ENCODE results near the gene FSD1.
"Not testable (repeated sequence)": the region's sequence is repeated elsewhere in the genome, so short reads cannot be mapped to it uniquely, and the experiment has no call there.

FSD1 gene

GRCh38 chr19:4284974-4285373 lies 19.4 kb upstream of the FSD1 start:
- DNase-seq (ENCODE audit: low spot score) = no peak

- DNase-seq (ENCODE audit: low spot score) = not testable (repeated sequence)
These were observed 18.3 kb upstream of the FSD1 start for GRCh38 chr19:4286141-4286540.

DNA sequence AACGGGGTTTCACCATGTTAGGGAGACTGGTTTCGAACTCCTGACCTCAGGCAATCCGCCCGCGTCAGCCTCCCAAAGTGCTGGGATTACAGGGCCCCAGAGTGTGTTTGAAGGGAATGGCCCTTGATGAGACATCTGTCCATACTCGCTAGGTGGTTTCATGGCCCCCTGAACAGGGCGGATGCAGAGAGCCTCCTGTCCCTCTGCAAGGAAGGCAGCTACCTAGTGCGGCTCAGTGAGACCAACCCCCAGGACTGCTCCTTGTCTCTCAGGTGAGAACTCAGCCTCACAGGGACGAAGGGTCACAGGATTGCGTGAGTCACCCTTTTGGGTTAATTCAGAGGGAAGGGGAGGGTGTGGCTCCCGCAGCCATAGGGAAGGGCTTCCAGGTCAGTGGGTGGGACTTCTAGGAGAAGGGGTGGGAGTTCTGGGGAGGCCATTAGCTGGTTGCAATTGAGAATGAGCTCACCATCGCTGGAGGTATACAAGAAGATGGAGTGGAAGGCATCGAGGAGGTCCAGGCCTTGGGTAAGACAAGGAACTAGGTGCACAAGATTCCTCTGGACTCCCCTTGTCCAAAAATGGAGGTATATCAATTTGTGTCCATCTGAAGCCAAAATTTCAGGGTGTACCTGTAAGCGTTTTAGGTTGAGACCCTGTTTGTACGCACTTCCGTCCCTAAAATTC lies 16.2 kb upstream of the FSD1 start:
- DNase-seq (ENCODE audit: low spot score) = no peak

DNA sequence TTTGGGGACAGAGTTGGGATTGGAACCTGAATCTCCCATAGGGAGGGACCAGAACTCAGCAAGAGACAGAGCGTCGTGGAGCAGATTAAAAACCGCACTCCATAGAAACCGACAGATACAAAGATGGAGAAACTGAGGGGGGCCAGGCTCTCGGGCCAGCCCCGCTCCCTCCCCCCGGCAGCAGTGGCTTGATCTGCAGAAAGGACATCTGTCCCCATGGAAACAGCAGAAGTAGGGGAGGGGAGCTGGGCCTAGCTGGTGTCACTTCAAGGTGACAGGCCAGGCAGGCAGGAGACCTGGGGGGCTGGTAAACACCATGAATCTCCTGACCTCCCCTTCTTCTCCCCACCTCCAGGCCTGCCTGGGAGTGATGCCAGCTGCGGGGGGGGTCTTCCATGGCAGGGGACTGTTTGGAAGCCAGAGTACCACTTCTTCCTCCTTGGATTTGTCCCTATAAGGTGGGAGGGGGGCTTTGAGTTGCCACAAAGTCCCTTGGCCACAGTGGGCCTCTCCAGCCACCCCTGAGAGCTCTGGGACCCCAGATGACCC lies 13.1 kb upstream of the FSD1 start:
- no peak for DNase-seq (ENCODE audit: low spot score)

DNA sequence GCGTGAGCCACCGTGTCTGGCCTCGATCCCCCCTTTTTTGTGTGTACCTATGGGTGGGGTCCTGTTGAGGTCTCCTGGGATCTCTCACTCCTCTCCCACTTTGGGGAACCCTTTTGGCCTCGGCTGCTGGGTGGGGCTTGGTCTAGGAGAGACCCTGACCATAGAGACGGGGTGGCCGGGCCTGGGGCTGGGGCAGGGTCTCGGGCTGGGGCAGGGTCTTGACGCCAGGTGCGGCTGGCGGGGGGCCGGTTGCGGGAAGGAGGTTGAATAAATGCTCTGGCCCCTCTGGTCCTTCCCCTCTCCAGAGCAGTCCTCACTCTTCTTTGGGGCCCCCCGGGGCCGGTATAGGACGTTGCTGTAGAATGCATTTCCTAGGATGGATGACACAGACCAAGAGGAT lies 11.9 kb upstream of the FSD1 start:
- no peak for DNase-seq (ENCODE audit: low spot score)

- DNase-seq (ENCODE audit: low spot score) = no peak
These were observed 10.0 kb upstream of the FSD1 start for GRCh38 chr19:4294389-4294788.

GRCh38 chr19:4295972-4296771 lies 8.2 kb upstream of the FSD1 start:
- DNase-seq (ENCODE audit: low spot score) = no peak

- no peak for DNase-seq (ENCODE audit: low spot score)
These were observed 6.2 kb upstream of the FSD1 start for GRCh38 chr19:4297901-4298809.

DNA sequence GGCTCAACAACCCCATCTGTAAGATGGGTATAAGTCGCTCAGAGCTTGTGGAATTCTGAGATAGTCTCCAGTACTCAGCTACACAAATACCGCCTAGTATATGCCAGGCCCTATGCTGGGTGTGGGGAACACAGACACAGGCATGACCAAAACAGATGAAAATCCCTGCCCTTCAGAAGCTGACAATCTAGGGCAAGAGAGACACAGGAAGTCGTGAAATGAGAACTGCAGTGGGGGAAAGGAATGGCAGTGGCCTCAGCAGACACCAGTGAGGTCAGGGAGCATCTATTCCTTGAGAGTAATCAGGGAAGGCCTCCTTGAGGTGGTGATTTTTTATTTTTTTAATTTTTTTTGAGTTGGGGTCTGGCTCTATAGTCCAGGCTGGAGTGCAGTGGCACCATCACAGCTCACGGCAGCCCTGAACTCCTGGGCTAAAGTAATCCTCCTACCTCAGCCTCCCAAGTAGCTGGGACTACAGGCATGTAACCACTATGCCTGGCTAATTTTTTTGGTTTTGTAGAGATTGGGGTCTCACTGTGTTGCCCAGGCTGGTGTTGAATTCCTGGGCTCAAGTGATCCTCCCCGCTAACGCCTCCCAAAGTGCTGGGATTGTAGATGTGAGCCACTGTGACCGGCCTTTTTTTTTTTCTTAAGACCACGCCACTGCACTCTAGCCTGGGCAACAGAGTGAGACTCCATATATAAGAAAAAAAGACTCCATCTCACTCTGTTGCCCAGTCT lies 5.4 kb upstream of the FSD1 start:
- DNase-seq (ENCODE audit: low spot score) = no peak

GRCh38 chr19:4300589-4300988 lies 3.8 kb upstream of the FSD1 start:
- no peak for DNase-seq (ENCODE audit: low spot score)

GRCh38 chr19:4301590-4302242 lies 2.7 kb upstream of the FSD1 start:
- no peak for DNase-seq (ENCODE audit: low spot score)

DNA sequence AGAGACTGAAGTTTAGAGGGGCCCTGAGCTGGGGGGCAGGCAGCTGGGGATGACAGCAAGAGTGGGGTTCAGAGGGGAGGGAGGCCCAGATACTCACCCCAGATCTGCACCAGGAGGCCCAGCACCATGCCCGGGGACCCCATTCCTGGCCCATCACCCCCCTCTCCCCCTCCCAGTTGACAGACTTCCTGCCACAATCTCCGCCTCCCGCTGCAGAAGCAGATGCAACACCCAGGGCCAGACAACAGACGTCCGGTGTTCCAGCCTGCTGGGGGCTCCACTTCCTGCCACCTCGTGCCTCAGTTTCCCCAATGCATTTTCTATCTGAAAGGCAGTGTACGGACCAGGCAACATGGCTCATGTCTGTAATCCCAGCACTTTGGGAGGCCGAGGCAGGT lies 2.2 kb upstream of the FSD1 start, which contains the start of gene TMIGD2:
TMIGD2 (minus strand) TSS at position 147 of the 398 bp plus-strand sequence; CDS start at position 143, 4 bp downstream.
- no peak for DNase-seq (ENCODE audit: low spot score)

DNA sequence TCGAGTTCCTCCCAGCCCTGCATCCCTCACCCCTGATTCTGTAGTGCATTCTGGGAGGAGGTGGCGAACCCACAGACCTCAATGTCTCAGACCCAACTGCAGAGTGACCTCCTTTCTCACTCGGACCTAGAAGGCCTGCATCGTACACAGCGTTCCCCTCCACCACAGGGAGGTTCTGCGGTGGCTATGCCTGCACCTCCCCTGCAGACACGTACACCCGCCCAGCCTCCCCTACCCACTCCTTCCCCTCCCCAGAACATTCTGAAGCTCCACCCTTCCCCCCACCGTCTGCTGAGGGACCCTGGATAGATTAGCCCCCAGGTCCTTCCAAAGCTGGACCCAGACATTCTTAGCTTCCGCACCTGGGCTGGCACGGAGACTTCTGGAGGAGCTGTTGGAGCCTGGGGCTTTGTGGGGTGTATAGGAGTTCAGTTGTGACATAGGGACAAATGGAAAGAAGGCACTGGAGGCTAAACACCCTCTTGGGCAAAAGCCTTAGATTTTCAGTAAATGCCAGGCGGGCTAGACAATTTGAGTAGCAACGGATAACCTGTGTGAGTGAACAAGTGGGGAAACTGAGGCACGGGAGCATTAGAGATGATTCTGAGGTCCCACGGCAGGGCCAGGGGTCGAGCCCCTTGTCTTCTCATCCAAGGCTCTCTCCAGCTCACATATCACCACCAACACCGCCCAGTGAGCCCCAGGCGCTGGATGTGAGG lies 420 bp upstream of the FSD1 start:
- no peak for DNase-seq (ENCODE audit: low spot score)

GRCh38 chr19:4305257-4305612 lies 837 bp downstream of the FSD1 start:
- no peak for DNase-seq (ENCODE audit: low spot score)

DNA sequence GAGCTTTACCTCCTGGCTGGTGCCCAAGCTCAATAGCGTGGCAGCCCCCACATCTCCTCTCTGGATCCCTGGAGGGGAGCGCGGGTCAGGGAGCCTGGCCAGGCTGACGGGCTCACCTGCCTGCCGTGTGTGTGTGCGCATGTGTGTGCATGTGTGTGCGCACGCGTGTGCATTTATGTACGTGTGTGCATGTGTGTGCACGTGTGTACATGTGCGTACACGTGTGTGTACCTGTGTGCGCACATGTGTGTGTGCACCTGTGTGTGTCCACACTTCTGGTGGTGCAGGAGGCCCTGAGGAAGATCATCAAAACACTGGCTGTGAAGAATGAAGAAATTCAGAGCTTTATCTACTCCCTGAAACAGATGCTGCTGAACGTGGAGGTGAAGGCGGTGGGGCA lies 1.3 kb downstream of the FSD1 start:
- no peak for DNase-seq (ENCODE audit: low spot score)

DNA sequence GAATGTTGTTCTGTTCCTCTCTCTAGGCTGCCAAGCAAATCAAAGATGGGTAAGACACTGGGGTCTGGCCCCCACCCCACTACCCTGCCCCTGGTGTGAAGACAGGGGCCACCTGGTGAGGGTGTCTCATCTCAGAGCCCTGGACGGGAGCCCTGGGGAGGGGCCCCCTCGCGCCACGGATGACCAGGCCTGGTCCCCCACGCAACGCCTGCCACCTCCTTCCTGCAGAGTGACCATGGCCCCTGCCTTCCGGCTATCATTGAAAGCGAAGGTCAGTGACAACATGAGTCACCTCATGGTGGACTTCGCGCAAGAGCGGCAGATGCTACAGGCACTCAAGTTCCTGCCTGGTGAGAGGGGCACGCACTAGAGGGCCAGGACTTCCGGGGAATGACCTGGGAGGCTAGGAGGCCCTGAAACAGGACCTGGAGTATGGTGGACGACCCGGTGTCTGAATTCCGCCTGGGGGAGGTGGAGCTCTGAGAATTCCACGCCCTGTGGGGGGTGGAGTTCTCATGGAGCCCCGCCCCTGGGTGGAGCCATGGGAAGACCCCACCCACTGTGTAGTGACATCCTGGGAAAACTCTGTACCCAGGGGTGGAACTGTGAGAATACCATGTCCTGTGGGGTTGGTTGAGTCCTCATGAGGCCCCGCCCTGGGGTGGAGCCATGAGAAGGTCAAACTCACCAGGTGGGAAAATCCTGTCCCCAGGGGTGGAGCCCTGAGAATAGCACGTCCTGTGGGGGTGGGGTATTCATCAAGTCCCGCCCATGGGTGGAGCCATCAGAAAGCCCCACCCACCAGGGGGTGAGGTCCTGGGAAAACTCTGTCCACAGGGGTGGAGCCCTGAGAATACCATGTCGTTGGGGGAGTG lies 6.1 kb downstream of the FSD1 start:
- DNase-seq (ENCODE audit: low spot score) = peak; percentile 16

DNA sequence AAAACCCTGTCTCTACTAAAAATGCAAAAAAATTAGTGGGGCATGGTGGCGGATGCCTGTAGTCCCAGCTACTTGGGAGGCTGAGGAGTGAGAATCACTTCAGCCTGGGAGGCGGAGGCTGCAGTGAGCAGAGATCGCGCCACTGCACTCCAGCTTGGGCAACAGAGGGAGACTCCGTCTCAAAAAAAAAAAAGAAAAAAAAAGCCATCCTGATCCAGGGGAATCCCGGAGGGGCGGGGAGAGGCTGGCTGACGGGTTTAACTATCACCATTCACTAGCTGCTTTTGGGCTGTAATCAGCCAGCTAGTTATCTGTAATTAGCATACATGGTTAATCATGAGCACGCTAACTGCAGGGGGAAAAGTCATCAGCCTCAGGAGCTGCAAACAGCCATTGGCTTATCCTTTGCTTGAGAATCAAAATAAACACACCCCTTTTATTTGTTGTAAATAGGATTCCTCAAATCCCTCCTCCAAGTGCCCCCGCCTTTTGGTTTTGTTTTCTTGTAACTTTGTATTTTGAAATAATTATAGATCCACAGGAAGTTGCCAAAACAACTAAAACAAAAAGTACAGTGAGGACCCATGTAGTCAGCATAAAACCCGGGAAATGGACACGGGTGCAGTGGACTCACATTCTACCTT lies 9.6 kb downstream of the FSD1 start:
- no peak for DNase-seq (ENCODE audit: low spot score)

- DNase-seq (ENCODE audit: low spot score) = no peak
These were observed 12.6 kb downstream of the FSD1 start for GRCh38 chr19:4316956-4317355.

- DNase-seq (ENCODE audit: low spot score) = no peak
These were observed 14.1 kb downstream of the FSD1 start for GRCh38 chr19:4318460-4318859.
